WTC11 (cell line): ENCODE results near the gene EPN1. TPM values are rescaled to one million over a fixed set of nuclear protein-coding genes. Genes with fewer than 3 reads are reported as not detected.

Experiments used
- ATAC-seq: fragments of 200-7000 bp; cut with Tn5 transposase; 2 replicates; pipeline ENCODE4 v1.10.0; 2021; ENCODE audit warnings: mild to moderate bottlenecking, moderate library complexity
- CTCF ChIA-PET: fragments of 300-600 bp; sonication (Branson Sonifier 250); formaldehyde crosslinking; loops from one replicate; lab custom pipeline; 2021; ENCODE audit warnings: antibody characterized with exemption; lab: Charles Lee
- POLR2A ChIA-PET: fragments of 350-600 bp; sonication (Branson Sonifier 250); formaldehyde crosslinking; loops from one replicate; lab custom pipeline; 2021; ENCODE audit warnings: antibody characterized with exemption; lab: Charles Lee
- DNase-seq: peaks from one replicate; pipeline ENCODE4 v3.0.0; 2021; ENCODE audit warnings: low spot score
- H3K27ac Mint-ChIP-seq: 2 replicates; pipeline ENCODE4 v1.8.0; 2021; ENCODE audit warnings: mixed read lengths
- H3K27me3 Mint-ChIP-seq: 2 replicates; pipeline ENCODE4 v1.8.0; 2021; ENCODE audit warnings: low read depth, mild to moderate bottlenecking, moderate library complexity, mixed read lengths
- H3K36me3 Mint-ChIP-seq: 2 replicates; pipeline ENCODE4 v1.8.0; 2021; ENCODE audit warnings: mixed read lengths
- H3K4me1 Mint-ChIP-seq: 2 replicates; pipeline ENCODE4 v1.8.0; 2022; ENCODE audit warnings: mixed read lengths
- H3K4me3 Mint-ChIP-seq: 2 replicates; pipeline ENCODE4 v1.8.0; 2021; ENCODE audit warnings: mild to moderate bottlenecking, moderate library complexity, mixed read lengths
- H3K9me3 Mint-ChIP-seq: 2 replicates; pipeline ENCODE4 v1.8.0; 2021; ENCODE audit warnings: mixed read lengths
- ATF1 ChIP-seq: sonication (generic); formaldehyde crosslinking; IDR thresholded peaks from 2 replicates; pipeline ENCODE4 v1.8.1; 2023; ENCODE audit warnings: mild to moderate bottlenecking, moderate library complexity, missing genetic modification reagents
- ATF2 ChIP-seq: sonication (generic); formaldehyde crosslinking; IDR thresholded peaks from 2 replicates; pipeline ENCODE4 v1.8.1; 2022; ENCODE audit warnings: low read depth, missing genetic modification reagents, borderline replicate concordance
- E2F1 ChIP-seq: sonication (generic); formaldehyde crosslinking; IDR thresholded peaks from 2 replicates; pipeline ENCODE4 v1.8.0; 2022; ENCODE audit warnings: mild to moderate bottlenecking, missing genetic modification reagents
- FOXJ3 ChIP-seq: sonication (generic); formaldehyde crosslinking; IDR thresholded peaks from 2 replicates; pipeline ENCODE4 v1.9.0; 2021; ENCODE audit warnings: missing genetic modification reagents, mild to moderate bottlenecking, borderline replicate concordance
- FOXK1 ChIP-seq: sonication (generic); formaldehyde crosslinking; IDR thresholded peaks from 2 replicates; pipeline ENCODE4 v1.8.0; 2022; ENCODE audit warnings: mild to moderate bottlenecking, moderate library complexity, missing genetic modification reagents
- GRHL2 ChIP-seq: fragments of 250-450 bp; sonication (Bioruptor Pico); IDR thresholded peaks from 2 replicates; pipeline ENCODE4 v1.8.0; 2022; ENCODE audit warnings: mild to moderate bottlenecking, moderate library complexity; ENCODE audit not compliant: insufficient replicate concordance, severe bottlenecking
- HMGXB4 ChIP-seq: sonication (generic); formaldehyde crosslinking; IDR thresholded peaks from 2 replicates; pipeline ENCODE4 v1.8.1; 2023; ENCODE audit warnings: mild to moderate bottlenecking, moderate library complexity, missing genetic modification reagents
- IRF1 ChIP-seq: sonication (generic); formaldehyde crosslinking; IDR thresholded peaks from 2 replicates; pipeline ENCODE4 v1.8.0; 2023; ENCODE audit warnings: missing genetic modification reagents
- IRF2 ChIP-seq: sonication (generic); formaldehyde crosslinking; IDR thresholded peaks from 2 replicates; pipeline ENCODE4 v1.8.0; 2022; ENCODE audit warnings: low read depth, missing genetic modification reagents, borderline replicate concordance
- NFATC4 ChIP-seq: fragments of 250-450 bp; sonication (Bioruptor Pico); IDR thresholded peaks from 2 replicates; pipeline ENCODE4 v1.9.0; 2021; ENCODE audit warnings: mild to moderate bottlenecking
- NFYB ChIP-seq: sonication (generic); formaldehyde crosslinking; conservative IDR thresholded peaks from 2 replicates; pipeline ENCODE4 v1.8.0; 2022; ENCODE audit warnings: low read depth, missing genetic modification reagents
- NR2C2 ChIP-seq: sonication (generic); formaldehyde crosslinking; IDR thresholded peaks from 2 replicates; pipeline ENCODE4 v1.8.0; 2022; ENCODE audit warnings: mild to moderate bottlenecking, missing genetic modification reagents
- SOX15 ChIP-seq: fragments of 250-450 bp; sonication (Bioruptor Pico); IDR thresholded peaks from 2 replicates; pipeline ENCODE4 v1.9.0; 2021; ENCODE audit warnings: mild to moderate bottlenecking
- TEAD1 ChIP-seq: sonication (generic); formaldehyde crosslinking; IDR thresholded peaks from 2 replicates; pipeline ENCODE4 v1.8.0; 2022; ENCODE audit warnings: mild to moderate bottlenecking, missing genetic modification reagents
- TP53 ChIP-seq: sonication (generic); formaldehyde crosslinking; IDR thresholded peaks from 2 replicates; pipeline ENCODE4 v1.8.1; 2023; ENCODE audit warnings: mild to moderate bottlenecking, missing genetic modification reagents
- USF2 ChIP-seq: sonication (generic); formaldehyde crosslinking; IDR thresholded peaks from 2 replicates; pipeline ENCODE4 v1.8.1; 2023; ENCODE audit warnings: mild to moderate bottlenecking, missing genetic modification reagents, moderate library complexity
- ZBTB43 ChIP-seq: sonication (generic); formaldehyde crosslinking; IDR thresholded peaks from 2 replicates; pipeline ENCODE4 v1.8.1; 2023; ENCODE audit warnings: mild to moderate bottlenecking, missing genetic modification reagents
- ZNF138 ChIP-seq: sonication (generic); formaldehyde crosslinking; conservative IDR thresholded peaks from 2 replicates; pipeline ENCODE4 v1.8.1; 2022; ENCODE audit warnings: mild to moderate bottlenecking, moderate library complexity, missing genetic modification reagents
- ZNF281 ChIP-seq: sonication (generic); formaldehyde crosslinking; IDR thresholded peaks from 2 replicates; pipeline ENCODE4 v1.8.0; 2023; ENCODE audit warnings: mild to moderate bottlenecking, missing genetic modification reagents
- ZNF425 ChIP-seq: fragments of 250-450 bp; sonication (Bioruptor Pico); conservative IDR thresholded peaks from 2 replicates; pipeline ENCODE4 v1.9.0; 2021; ENCODE audit warnings: mild to moderate bottlenecking
- total RNA-seq: library from RNA; stranded (reverse); gene quantifications from 3 replicates; pipeline ENCODE4 v1.2.3, GENCODE V29; 2021

EPN1 gene
- total RNA-seq, 1 experiment from 2014 or later, result 234 TPM

GRCh38 chr19:55692681-55693081 lies 17.7 kb downstream of the EPN1 start (continued):
- TF ChIP-seq ATF2 (CRISPR knock-in tag) (no peak), TP53 (CRISPR knock-in tag) (no peak), HMGXB4 (CRISPR knock-in tag) (no peak)
- TF ChIP-seq, all 79 proteins: peak for 0

GRCh38 chr19:55693336-55693974 lies 18.4 kb downstream of the EPN1 start:
- H3K4me3 Mint-ChIP-seq, result no peak overlapping the region
- CTCF ChIA-PET, result interaction anchor here (1.5 to 1.6 kb wide), 2 partner anchors 10 to 22 kb away, joined by 4 to 6 read pairs; no protein-coding TSS in a partner anchor
- H3K4me1 Mint-ChIP-seq, result no peaks in the 10 kb centered on the region
- DNase-seq (no peak), ATAC-seq (no peak)
- peaks cover 21% of the 10 kb centered on the region; the same call in 1 of the 2 replicates for H3K36me3 Mint-ChIP-seq
- POLR2A ChIA-PET, result interaction anchor here (0.5 to 0.6 kb wide), 2 partner anchors 439 to 1450 kb away, joined by 3 to 4 read pairs; no protein-coding TSS in a partner anchor
- TF ChIP-seq SOX15 (no peak), ZNF281 (CRISPR knock-in tag) (no peak), GRHL2 (no peak), FOXK1 (CRISPR knock-in tag) (no peak), USF2 (CRISPR knock-in tag) (no peak), ZNF138 (CRISPR knock-in tag) (no peak), ATF1 (CRISPR knock-in tag) (no peak), IRF2 (CRISPR knock-in tag) (no peak), TEAD1 (no peak)
- no peaks in the 10 kb centered on the region for H3K9me3 Mint-ChIP-seq
- no peak overlapping the region for H3K27ac Mint-ChIP-seq
- no peaks in the 10 kb centered on the region for H3K27me3 Mint-ChIP-seq

GRCh38 chr19:55694241-55694655 lies 19.2 kb downstream of the EPN1 start:
- Mint-ChIP-seq H3K27ac (no peak overlapping the region), H3K36me3 (peaks cover 25% of the 10 kb centered on the region)
- POLR2A ChIA-PET, result interaction anchor here (0.6 kb wide), 1 partner anchor 438 kb away, joined by 4 read pairs; no protein-coding TSS in a partner anchor
- no peak for TF ChIP-seq ZNF138 (CRISPR knock-in tag)
- TF ChIP-seq NFATC4, result no peak
- no peak for TF ChIP-seq E2F1
- TF ChIP-seq FOXK1 (CRISPR knock-in tag), result no peak
- TF ChIP-seq ZNF425, result no peak
- TF ChIP-seq ZBTB43 (CRISPR knock-in tag), result no peak
- no peak for TF ChIP-seq FOXJ3
- no peak for TF ChIP-seq NR2C2
- TF ChIP-seq NFYB (CRISPR knock-in tag), result no peak
- TF ChIP-seq IRF1 (CRISPR knock-in tag), result no peak

More at GRCh38 chr19:55694241-55694655, 19.2 kb downstream of the EPN1 start:
- Mint-ChIP-seq H3K9me3 (no peaks in the 10 kb centered on the region), H3K4me1 (no peaks in the 10 kb centered on the region), H3K4me3 (no peak overlapping the region), H3K27me3 (no peaks in the 10 kb centered on the region)
- CTCF ChIA-PET, result interaction anchor here (1.5 kb wide), 2 partner anchors 9 to 23 kb away, joined by 3 to 4 read pairs; no protein-coding TSS in a partner anchor
- DNase-seq (no peak), ATAC-seq (peak; percentile 34; the same call in 1 of the 2 replicates)
